GM12801 (cell line): ENCODE data around the gene GSDMA.

ENCODE experiments used
- TF ChIP-seq, protein P1 (sequence below): IDR thresholded peaks from one replicate; pipeline ENCODE4 v1.5.1; 2011; ENCODE audit warnings: control low read depth; ENCODE audit not compliant: insufficient read length; ENCODE audit errors: extremely low read depth

Gene GSDMA

DNA sequence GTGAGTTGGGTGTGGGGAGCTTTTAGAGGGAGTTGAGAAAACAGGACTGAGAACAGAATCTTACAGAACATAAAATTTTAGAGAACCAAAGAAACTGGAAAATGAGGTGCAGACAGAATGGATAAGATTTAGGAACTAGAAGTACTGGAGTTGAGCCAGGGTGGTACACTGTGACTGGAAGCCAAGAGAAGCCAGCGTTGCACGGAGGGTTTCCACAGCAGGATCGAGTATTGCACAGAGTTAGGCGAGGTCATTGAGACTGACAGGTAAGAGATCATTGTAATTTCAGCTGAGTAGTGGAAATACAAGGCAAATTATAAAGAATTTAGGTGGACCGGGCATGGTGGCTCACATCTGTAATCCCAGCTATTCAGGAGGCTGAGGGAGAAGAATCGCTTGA, 6.6 kb downstream of the GSDMA start:
- TF ChIP-seq, protein P1, sequence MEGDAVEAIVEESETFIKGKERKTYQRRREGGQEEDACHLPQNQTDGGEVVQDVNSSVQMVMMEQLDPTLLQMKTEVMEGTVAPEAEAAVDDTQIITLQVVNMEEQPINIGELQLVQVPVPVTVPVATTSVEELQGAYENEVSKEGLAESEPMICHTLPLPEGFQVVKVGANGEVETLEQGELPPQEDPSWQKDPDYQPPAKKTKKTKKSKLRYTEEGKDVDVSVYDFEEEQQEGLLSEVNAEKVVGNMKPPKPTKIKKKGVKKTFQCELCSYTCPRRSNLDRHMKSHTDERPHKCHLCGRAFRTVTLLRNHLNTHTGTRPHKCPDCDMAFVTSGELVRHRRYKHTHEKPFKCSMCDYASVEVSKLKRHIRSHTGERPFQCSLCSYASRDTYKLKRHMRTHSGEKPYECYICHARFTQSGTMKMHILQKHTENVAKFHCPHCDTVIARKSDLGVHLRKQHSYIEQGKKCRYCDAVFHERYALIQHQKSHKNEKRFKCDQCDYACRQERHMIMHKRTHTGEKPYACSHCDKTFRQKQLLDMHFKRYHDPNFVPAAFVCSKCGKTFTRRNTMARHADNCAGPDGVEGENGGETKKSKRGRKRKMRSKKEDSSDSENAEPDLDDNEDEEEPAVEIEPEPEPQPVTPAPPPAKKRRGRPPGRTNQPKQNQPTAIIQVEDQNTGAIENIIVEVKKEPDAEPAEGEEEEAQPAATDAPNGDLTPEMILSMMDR = no peak

DNA sequence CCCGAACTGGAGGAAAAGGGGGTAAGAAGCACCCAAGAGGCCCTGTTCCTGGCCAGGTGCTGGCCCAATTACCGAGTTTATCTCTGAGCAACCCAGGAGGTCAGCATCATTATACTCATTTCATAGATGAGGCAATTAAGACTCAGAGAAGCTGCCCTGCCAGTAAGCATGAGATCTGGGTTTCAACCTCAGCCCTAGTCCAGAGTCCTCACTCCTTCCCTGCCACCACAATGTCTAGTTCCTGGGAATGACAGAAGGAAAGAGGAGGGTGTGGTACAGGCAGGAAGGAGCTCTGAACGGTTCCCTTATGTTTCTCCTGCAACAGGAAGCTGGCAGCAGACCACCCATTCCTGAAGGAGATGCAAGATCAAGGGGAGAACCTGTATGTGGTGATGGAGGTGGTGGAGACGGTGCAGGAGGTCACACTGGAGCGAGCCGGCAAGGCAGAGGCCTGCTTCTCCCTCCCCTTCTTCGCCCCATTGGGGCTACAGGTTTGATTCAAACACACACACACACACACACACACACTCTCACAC, 7.4 kb downstream of the GSDMA start:
- TF ChIP-seq, protein P1 = no peak

DNA sequence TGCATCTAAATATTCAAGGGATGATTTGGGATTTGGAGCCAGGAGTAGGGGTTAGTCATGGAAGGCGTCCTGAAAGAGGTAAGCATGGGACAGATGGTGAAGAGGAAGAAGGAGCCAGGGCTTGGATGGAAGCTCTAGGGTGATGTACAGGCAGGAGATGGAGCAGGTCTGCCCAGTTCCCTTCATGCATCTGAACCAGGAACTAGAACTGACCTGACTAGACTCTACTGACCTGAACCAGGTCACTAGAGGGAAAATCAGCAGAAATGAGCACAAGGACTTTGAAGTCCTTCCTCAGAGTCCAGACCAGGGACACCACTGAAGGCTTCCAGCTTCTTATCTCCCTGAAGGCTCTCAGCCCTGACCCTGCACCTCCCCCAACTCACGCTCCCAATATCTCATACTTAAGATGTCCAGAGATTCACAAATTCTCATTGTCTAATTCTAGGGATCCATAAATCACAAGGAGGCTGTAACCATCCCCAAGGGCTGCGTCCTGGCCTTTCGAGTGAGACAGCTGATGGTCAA, 8.3 kb downstream of the GSDMA start:
- TF ChIP-seq, protein P1 = no peak

DNA sequence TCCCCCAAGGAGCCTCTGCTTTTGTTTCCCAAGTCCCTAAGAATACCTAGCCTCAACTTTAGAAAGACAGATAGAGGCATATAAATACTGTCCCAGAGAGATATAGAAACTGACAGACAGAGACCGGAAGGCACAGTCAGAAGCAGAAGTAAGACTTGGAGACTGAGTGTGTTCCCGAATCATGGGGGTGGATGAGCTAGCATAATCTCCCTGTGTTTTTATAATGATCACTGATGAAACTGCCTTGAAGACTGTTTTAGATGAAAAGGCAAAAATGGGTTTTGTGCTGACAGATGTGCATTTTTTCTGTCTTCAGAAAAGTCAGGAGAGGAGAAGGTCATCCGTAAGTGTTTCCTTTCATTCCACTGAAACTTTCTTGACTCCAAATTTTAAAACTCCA, 9.5 kb downstream of the GSDMA start:
- TF ChIP-seq, protein P1 = no peak

DNA sequence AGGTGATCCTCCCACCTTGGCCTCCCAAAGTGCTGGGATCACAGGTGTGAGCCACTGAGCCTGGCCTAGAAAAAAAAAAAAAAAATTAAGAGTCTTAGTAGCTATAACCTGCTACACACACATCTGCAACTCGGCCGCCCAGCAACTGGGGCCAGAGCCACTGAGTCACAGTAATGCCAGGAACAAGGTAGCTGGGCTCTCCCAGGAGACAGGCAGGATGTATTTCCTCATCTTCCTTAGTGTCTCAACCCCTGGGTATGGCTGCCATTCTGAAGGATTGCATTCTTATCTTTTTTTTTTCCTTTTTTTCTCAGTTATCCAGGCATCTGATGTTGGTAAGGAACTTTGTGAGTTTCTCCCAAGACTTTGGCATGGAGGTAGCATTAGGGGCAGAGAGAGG, 10.7 kb downstream of the GSDMA start:
- TF ChIP-seq, protein P1 = no peak

DNA sequence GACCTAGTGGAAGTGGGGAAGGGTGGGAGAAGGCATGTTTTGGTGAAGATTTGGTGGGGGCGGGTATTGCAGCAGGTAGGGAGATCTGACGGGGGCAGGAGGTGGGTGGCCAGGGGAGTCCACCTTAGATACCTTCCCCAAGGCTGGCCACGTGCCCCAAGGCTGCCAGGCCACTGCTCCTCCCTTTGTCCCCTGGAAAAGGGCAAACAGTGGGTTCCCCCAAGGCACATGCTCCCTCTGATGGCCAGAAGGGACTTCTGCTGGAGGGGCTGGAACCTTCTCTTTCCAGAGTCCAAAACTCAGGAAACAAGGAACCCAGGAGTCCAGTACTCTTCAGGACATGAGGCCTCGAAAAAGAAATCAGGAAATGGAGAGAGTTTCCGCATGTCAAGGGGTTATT, 11.6 kb downstream of the GSDMA start:
- TF ChIP-seq, protein P1 = no peak

DNA sequence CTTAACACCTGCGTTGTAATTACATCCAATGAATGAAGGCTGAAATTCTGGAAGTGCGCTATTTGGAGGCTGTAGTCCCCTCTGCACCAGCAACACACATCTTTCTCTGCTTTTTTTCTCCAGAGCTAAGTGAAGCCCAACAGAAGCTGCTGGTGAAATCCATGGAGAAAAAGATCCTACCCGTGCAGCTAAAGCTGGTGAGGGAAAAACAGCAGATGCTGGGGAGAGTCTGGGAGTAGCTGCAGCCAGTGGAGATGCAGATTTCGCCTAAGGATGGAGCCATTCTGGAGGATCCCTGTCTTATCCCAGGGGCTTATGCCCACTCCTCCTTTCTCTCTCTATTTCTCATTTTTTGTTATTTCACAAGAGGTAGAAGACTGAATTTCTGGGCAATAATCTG, 13.0 kb downstream of the GSDMA start:
- TF ChIP-seq, protein P1 = no peak
